Lung (tissue), 12 donors: ENCODE results near the gene MAN2B2. TPM values are rescaled to one million over a fixed set of nuclear protein-coding genes. Genes with fewer than 3 reads are reported as not detected.

ENCODE experiments used
- ATAC-seq: fragments of 200-7000 bp; cut with Tn5 transposase; one replicate; pipeline ENCODE4 v1.9.1; 2020; ENCODE audit warnings: moderate number of reproducible peaks; ENCODE audit not compliant: insufficient read depth, low FRiP score
- DNase-seq, 3 donors: peaks; one replicate each; pipeline ENCODE4 v3.0.0-alpha.2; 2013 to 2017
- H3K27ac ChIP-seq, 2 donors: one replicate each; pipeline ENCODE4 v1.5.1; 2013; ENCODE audit warnings: mild to moderate bottlenecking in 2 of 2, moderate library complexity in 2 of 2, control low read depth in 1 of 2, inconsistent platforms in 1 of 2, low read depth in 1 of 2, low read length in 1 of 2
- H3K27me3 ChIP-seq, 3 donors: one replicate each; pipeline ENCODE4 v1.5.1; 2013; ENCODE audit warnings: low read length in 2 of 3; ENCODE audit not compliant: control insufficient read depth in 3 of 3, insufficient read depth in 3 of 3
- H3K36me3 ChIP-seq, 4 donors: one replicate each; pipeline ENCODE4 v1.5.1; 2013; ENCODE audit warnings: low read length in 4 of 4, mild to moderate bottlenecking in 1 of 4, moderate library complexity in 1 of 4; ENCODE audit not compliant: control insufficient read depth in 4 of 4, insufficient read depth in 4 of 4
- H3K4me1 ChIP-seq, 5 donors: one replicate each; pipeline ENCODE4 v1.5.1; 2013; ENCODE audit warnings: low read length in 5 of 5, mild to moderate bottlenecking in 2 of 5, moderate library complexity in 1 of 5; ENCODE audit not compliant: control insufficient read depth in 5 of 5, insufficient read depth in 5 of 5
- H3K4me3 ChIP-seq: one replicate; pipeline ENCODE4 v1.5.1; 2013; ENCODE audit warnings: mild to moderate bottlenecking, control low read depth, moderate library complexity
- H3K9ac ChIP-seq, 2 donors: one replicate each; pipeline ENCODE4 v1.5.1; 2013; ENCODE audit warnings: low read length in 2 of 2, control low read depth in 1 of 2; ENCODE audit not compliant: insufficient read depth in 1 of 2
- H3K9me3 ChIP-seq, 4 donors: one replicate each; pipeline ENCODE4 v1.5.1; 2013; ENCODE audit warnings: low read length in 3 of 4, mild to moderate bottlenecking in 1 of 4, moderate library complexity in 1 of 4; ENCODE audit not compliant: control insufficient read depth in 4 of 4, insufficient read depth in 3 of 4
- CTCF ChIP-seq: IDR thresholded peaks from 2 replicates; pipeline ENCODE4 v1.5.1; 2012; ENCODE audit warnings: mild to moderate bottlenecking; ENCODE audit errors: control extremely low read depth, extremely low read depth
- WGBS, 2 donors: extraction: QIAGEN DNeasy Blood & Tissue Kit; methylation state at CpG; one replicate each; pipeline ENCODE4 v1.1.7; 2013; 5-methylcytosine and 5-hydroxymethylcytosine counted together
- polyA plus RNA-seq, 2 donors: library from polyadenylated mRNA; stranded (reverse); fragments of 200-250 nt; gene quantifications; one replicate each; pipeline ENCODE4 v1.2.1, GENCODE V29; 2013
- total RNA-seq, 2 donors: library from RNA; depleted of rRNA in 1 of 2; stranded (reverse); fragments of >200 nt in 1 of 2; gene quantifications; one replicate each; pipeline ENCODE4 v1.2.1, GENCODE V29; 2014 to 2021
- donor health status: control.
- donor health status: control.
- donor health status: Bipolar disorder and iron deficiency.
- donor health status: healthy.
- donor health status: DM: yes; HTN: yes; CAD: no.

Gene MAN2B2
- total and polyA plus RNA-seq, 4 donors = 6.5 to 36.1 (median 16.5) TPM

GRCh38 chr4:6584865-6585264 lies 9.9 kb downstream of the MAN2B2 start:
- Histone ChIP-seq H3K9me3 (peaks cover 0 to 17% (median 3%) of the 10 kb centered on the region in 4 donors), H3K9ac (no peak overlapping the region), H3K4me3 (no peak overlapping the region), H3K4me1 (no peaks in the 10 kb centered on the region), H3K27ac (no peak overlapping the region), H3K27me3 (no peaks in the 10 kb centered on the region), H3K36me3 (peaks cover 0 to 38% (median 6%) of the 10 kb centered on the region in 4 donors)
- no peak for ATAC-seq
- 97 to 100% methylated on average over 7 of the region's 7 CpGs for WGBS, 2 donors
- TF ChIP-seq CTCF = no peak
- no peak for DNase-seq

GRCh38 chr4:6586715-6587325 lies 11.8 kb downstream of the MAN2B2 start:
- Histone ChIP-seq H3K9ac (no peak overlapping the region), H3K27ac (no peak overlapping the region), H3K9me3 (peaks cover 0 to 17% (median 3%) of the 10 kb centered on the region in 4 donors), H3K36me3 (peaks cover 0 to 29% (median 7%) of the 10 kb centered on the region in 4 donors), H3K27me3 (no peaks in the 10 kb centered on the region), H3K4me3 (no peak overlapping the region), H3K4me1 (no peaks in the 10 kb centered on the region)
- 89 to 91% methylated on average over 26 of the region's 26 CpGs for WGBS, 2 donors
- DNase-seq (peak in 1 of 3 donors; percentile 6), ATAC-seq (no peak)
- no peak for TF ChIP-seq CTCF

GRCh38 chr4:6589444-6589843 lies 14.5 kb downstream of the MAN2B2 start:
- Histone ChIP-seq H3K9ac (no peak overlapping the region), H3K4me3 (no peak overlapping the region), H3K27ac (no peak overlapping the region), H3K27me3 (no peaks in the 10 kb centered on the region), H3K9me3 (peaks cover 0 to 10% (median 0%) of the 10 kb centered on the region in 4 donors), H3K36me3 (peaks cover 0 to 41% (median 5%) of the 10 kb centered on the region in 4 donors), H3K4me1 (no peaks in the 10 kb centered on the region)
- no peak for ATAC-seq
- no peak for TF ChIP-seq CTCF
- 98 to 100% methylated on average over 4 of the region's 4 CpGs for WGBS, 2 donors
- DNase-seq = no peak

GRCh38 chr4:6591313-6591712 lies 16.3 kb downstream of the MAN2B2 start:
- H3K4me3 ChIP-seq = no peak overlapping the region
- no peak for TF ChIP-seq CTCF
- no peak overlapping the region for H3K9ac ChIP-seq
- WGBS, 2 donors = 86 to 88% methylated on average over 9 of the region's 9 CpGs
- DNase-seq (no peak), ATAC-seq (no peak)
- no peak overlapping the region for H3K27ac ChIP-seq
- H3K9me3 ChIP-seq = peaks cover 0 to 3% (median 0%) of the 10 kb centered on the region in 4 donors
- peaks cover 0 to 45% (median 5%) of the 10 kb centered on the region in 4 donors for H3K36me3 ChIP-seq
- no peaks in the 10 kb centered on the region for H3K4me1 ChIP-seq
- H3K27me3 ChIP-seq = no peaks in the 10 kb centered on the region
